CD4-positive, alpha-beta T cell treated with Interleukin-15 for 4 hours (primary cell): ENCODE results near the gene CNTNAP2.
"Not testable (repeated sequence)": the region's sequence is repeated elsewhere in the genome, so short reads cannot be mapped to it uniquely, and the experiment has no call there.

ENCODE experiments used
- DNase-seq: peaks from one replicate; pipeline ENCODE4 v3.0.0-alpha.2; 2020; ENCODE audit warnings: low spot score

CNTNAP2 gene

GRCh38 chr7:147106746-147107145 lies 990.1 kb downstream of the CNTNAP2 start:
- no peak for DNase-seq

GRCh38 chr7:147114525-147114924 lies 997.9 kb downstream of the CNTNAP2 start:
- not testable (repeated sequence) for DNase-seq

GRCh38 chr7:147136352-147136751 lies 1019.8 kb downstream of the CNTNAP2 start:
- DNase-seq: no peak

- DNase-seq: no peak
Measured at GRCh38 chr7:147145194-147145593, 1028.6 kb downstream of the CNTNAP2 start.

- DNase-seq: no peak
Measured at GRCh38 chr7:147146169-147146568, 1029.6 kb downstream of the CNTNAP2 start.

GRCh38 chr7:147151661-147152060 lies 1035.1 kb downstream of the CNTNAP2 start:
- DNase-seq: no peak

GRCh38 chr7:147153571-147153970 lies 1037.0 kb downstream of the CNTNAP2 start:
- no peak for DNase-seq

GRCh38 chr7:147161405-147161804 lies 1044.8 kb downstream of the CNTNAP2 start:
- DNase-seq: no peak

GRCh38 chr7:147170341-147171012 lies 1053.9 kb downstream of the CNTNAP2 start:
- DNase-seq: no peak

GRCh38 chr7:147171013-147171391 lies 1054.4 kb downstream of the CNTNAP2 start:
- no peak for DNase-seq

GRCh38 chr7:147173883-147174282 lies 1057.3 kb downstream of the CNTNAP2 start:
- no peak for DNase-seq

GRCh38 chr7:147182874-147183273 lies 1066.3 kb downstream of the CNTNAP2 start:
- DNase-seq: no peak

- no peak for DNase-seq
Measured at GRCh38 chr7:147183276-147183675, 1066.7 kb downstream of the CNTNAP2 start.

- no peak for DNase-seq
Measured at GRCh38 chr7:147188467-147188866, 1071.9 kb downstream of the CNTNAP2 start.

- no peak for DNase-seq
Measured at GRCh38 chr7:147193476-147193875, 1076.9 kb downstream of the CNTNAP2 start.

- DNase-seq: no peak
Measured at GRCh38 chr7:147196481-147196880, 1079.9 kb downstream of the CNTNAP2 start.

GRCh38 chr7:147197006-147197405 lies 1080.4 kb downstream of the CNTNAP2 start:
- DNase-seq: no peak

- DNase-seq: no peak
Measured at GRCh38 chr7:147199868-147200267, 1083.3 kb downstream of the CNTNAP2 start.

GRCh38 chr7:147207988-147208387 lies 1091.4 kb downstream of the CNTNAP2 start:
- no peak for DNase-seq

- DNase-seq: no peak
Measured at GRCh38 chr7:147231275-147231674, 1114.7 kb downstream of the CNTNAP2 start.

GRCh38 chr7:147235645-147236382 lies 1119.2 kb downstream of the CNTNAP2 start:
- no peak for DNase-seq

GRCh38 chr7:147240468-147240867 lies 1123.9 kb downstream of the CNTNAP2 start:
- DNase-seq: no peak

GRCh38 chr7:147245274-147245673 lies 1128.7 kb downstream of the CNTNAP2 start:
- DNase-seq: no peak

- no peak for DNase-seq
Measured at GRCh38 chr7:147249956-147250355, 1133.4 kb downstream of the CNTNAP2 start.
